Duodenal mucosa (tissue), 2 donors: ENCODE results near the gene OLFM4.
A peak's percentile ranks its signal among the peaks of the same experiment; 100 is the strongest.

Experiments
- H3K27ac ChIP-seq: one replicate; pipeline ENCODE4 v1.7.0; 2013; ENCODE audit warnings: low read depth, low read length
- H3K27me3 ChIP-seq, 2 donors: one replicate each; pipeline ENCODE4 v1.7.0; 2013; ENCODE audit warnings: low read length in 2 of 2, control low read depth in 1 of 2; ENCODE audit not compliant: insufficient read depth in 2 of 2, control insufficient read depth in 1 of 2
- H3K36me3 ChIP-seq, 2 donors: one replicate each; pipeline ENCODE4 v1.7.0; 2013; ENCODE audit warnings: low read length in 2 of 2, control low read depth in 1 of 2; ENCODE audit not compliant: insufficient read depth in 2 of 2, control insufficient read depth in 1 of 2
- H3K4me1 ChIP-seq, 2 donors: one replicate each; pipeline ENCODE4 v1.7.0; 2013; ENCODE audit warnings: low read length in 2 of 2, control low read depth in 1 of 2; ENCODE audit not compliant: insufficient read depth in 2 of 2, control insufficient read depth in 1 of 2
- H3K4me3 ChIP-seq, 2 donors: one replicate each; pipeline ENCODE4 v1.7.0; 2013; ENCODE audit warnings: low read length in 2 of 2, low read depth in 1 of 2
- H3K9ac ChIP-seq, 2 donors: one replicate each; pipeline ENCODE4 v1.7.0; 2013; ENCODE audit warnings: low read length in 2 of 2, low read depth in 1 of 2
- H3K9me3 ChIP-seq, 2 donors: one replicate each; pipeline ENCODE4 v1.7.0; 2013; ENCODE audit warnings: low read length in 2 of 2, control low read depth in 1 of 2; ENCODE audit not compliant: control insufficient read depth in 1 of 2

OLFM4 gene

GRCh38 chr13:53028637-53029203, at the start of gene OLFM4:
TSS of gene OLFM4 (plus strand) at chr13:53028813. CDS start at chr13:53028837, 24 bp downstream.
- Histone ChIP-seq H3K4me1 (peaks cover 12 to 13% of the 10 kb centered on the region in 2 donors), H3K27me3 (no peaks in the 10 kb centered on the region), H3K36me3 (peaks cover 3 to 9% of the 10 kb centered on the region in 2 donors), H3K27ac (peak within 1 kb of the TSS; percentile 65), H3K4me3 (peak within 1 kb of the TSS; percentile 77 to 78), H3K9ac (peak within 1 kb of the TSS; percentile 78 to 86), H3K9me3 (no peaks in the 10 kb centered on the region)

- Histone ChIP-seq H3K4me1 (no peaks in the 10 kb centered on the region), H3K27ac (no peak overlapping the region), H3K4me3 (no peak overlapping the region), H3K36me3 (no peaks in the 10 kb centered on the region), H3K9me3 (no peaks in the 10 kb centered on the region), H3K27me3 (no peaks in the 10 kb centered on the region), H3K9ac (no peak overlapping the region)
These were observed 49.6 kb upstream of the OLFM4 start for GRCh38 chr13:52978989-52979388.

- no peaks in the 10 kb centered on the region for H3K36me3 ChIP-seq
- H3K9ac ChIP-seq = no peak overlapping the region
- H3K27me3 ChIP-seq = no peaks in the 10 kb centered on the region
- H3K4me1 ChIP-seq = no peaks in the 10 kb centered on the region
- H3K27ac ChIP-seq = no peak overlapping the region
- no peaks in the 10 kb centered on the region for H3K9me3 ChIP-seq
- no peak overlapping the region for H3K4me3 ChIP-seq
These were observed 47.9 kb upstream of the OLFM4 start for GRCh38 chr13:52980695-52981094.

GRCh38 chr13:52983836-52984235, 44.8 kb upstream of the OLFM4 start:
- Histone ChIP-seq H3K27me3 (no peaks in the 10 kb centered on the region), H3K9ac (no peak overlapping the region), H3K36me3 (no peaks in the 10 kb centered on the region), H3K9me3 (no peaks in the 10 kb centered on the region), H3K4me1 (no peaks in the 10 kb centered on the region), H3K27ac (no peak overlapping the region), H3K4me3 (no peak overlapping the region)

GRCh38 chr13:52984881-52985363, 43.7 kb upstream of the OLFM4 start:
- Histone ChIP-seq H3K9me3 (no peaks in the 10 kb centered on the region), H3K27ac (no peak overlapping the region), H3K4me3 (no peak overlapping the region), H3K4me1 (no peaks in the 10 kb centered on the region), H3K27me3 (no peaks in the 10 kb centered on the region), H3K9ac (no peak overlapping the region), H3K36me3 (no peaks in the 10 kb centered on the region)

- Histone ChIP-seq H3K9me3 (no peaks in the 10 kb centered on the region), H3K4me3 (no peak overlapping the region), H3K27ac (no peak overlapping the region), H3K36me3 (no peaks in the 10 kb centered on the region), H3K4me1 (peaks cover 0 to 5% of the 10 kb centered on the region in 2 donors), H3K9ac (no peak overlapping the region), H3K27me3 (peaks cover 0 to 2% of the 10 kb centered on the region in 2 donors)
These were observed 37.1 kb upstream of the OLFM4 start for GRCh38 chr13:52991344-52992020.

- H3K27ac ChIP-seq = no peak overlapping the region
- H3K9me3 ChIP-seq = no peaks in the 10 kb centered on the region
- peaks cover 0 to 2% of the 10 kb centered on the region in 2 donors for H3K27me3 ChIP-seq
- no peaks in the 10 kb centered on the region for H3K36me3 ChIP-seq
- peaks cover 0 to 5% of the 10 kb centered on the region in 2 donors for H3K4me1 ChIP-seq
- H3K4me3 ChIP-seq = no peak overlapping the region
- H3K9ac ChIP-seq = no peak overlapping the region
These were observed 36.5 kb upstream of the OLFM4 start for GRCh38 chr13:52992110-52992509.

GRCh38 chr13:52994051-52994450, 34.6 kb upstream of the OLFM4 start:
- H3K36me3 ChIP-seq = no peaks in the 10 kb centered on the region
- H3K9me3 ChIP-seq = no peaks in the 10 kb centered on the region
- no peak overlapping the region for H3K4me3 ChIP-seq
- peaks cover 0 to 5% of the 10 kb centered on the region in 2 donors for H3K4me1 ChIP-seq
- H3K27me3 ChIP-seq = peaks cover 0 to 2% of the 10 kb centered on the region in 2 donors
- H3K9ac ChIP-seq = no peak overlapping the region
- no peak overlapping the region for H3K27ac ChIP-seq

- Histone ChIP-seq H3K27ac (no peak overlapping the region), H3K9ac (no peak overlapping the region), H3K36me3 (no peaks in the 10 kb centered on the region), H3K4me1 (peaks cover 5 to 10% of the 10 kb centered on the region in 2 donors), H3K4me3 (no peak overlapping the region), H3K27me3 (peaks cover 0 to 2% of the 10 kb centered on the region in 2 donors), H3K9me3 (no peaks in the 10 kb centered on the region)
These were observed 33.7 kb upstream of the OLFM4 start for GRCh38 chr13:52994865-52995264.

GRCh38 chr13:52995946-52996345, 32.7 kb upstream of the OLFM4 start:
- H3K4me1 ChIP-seq = peaks cover 5 to 10% of the 10 kb centered on the region in 2 donors
- no peaks in the 10 kb centered on the region for H3K9me3 ChIP-seq
- no peak overlapping the region for H3K4me3 ChIP-seq
- no peak overlapping the region for H3K9ac ChIP-seq
- no peaks in the 10 kb centered on the region for H3K36me3 ChIP-seq
- peaks cover 0 to 2% of the 10 kb centered on the region in 2 donors for H3K27me3 ChIP-seq
- no peak overlapping the region for H3K27ac ChIP-seq
